Smooth muscle cell of the umbilical artery (primary cell): ENCODE measurements around the gene MLKL. TPM values are rescaled to one million over a fixed set of nuclear protein-coding genes. Genes with fewer than 3 reads are reported as not detected.

ENCODE experiments used
- total RNA-seq: library from RNA; depleted of rRNA; stranded (reverse); fragments of >200 nt; gene quantifications from 2 replicates; pipeline ENCODE4 v1.2.3, GENCODE V29; 2014

The MLKL gene
- 8.3 and 16.7 TPM in 2 replicates for total RNA-seq

DNA sequence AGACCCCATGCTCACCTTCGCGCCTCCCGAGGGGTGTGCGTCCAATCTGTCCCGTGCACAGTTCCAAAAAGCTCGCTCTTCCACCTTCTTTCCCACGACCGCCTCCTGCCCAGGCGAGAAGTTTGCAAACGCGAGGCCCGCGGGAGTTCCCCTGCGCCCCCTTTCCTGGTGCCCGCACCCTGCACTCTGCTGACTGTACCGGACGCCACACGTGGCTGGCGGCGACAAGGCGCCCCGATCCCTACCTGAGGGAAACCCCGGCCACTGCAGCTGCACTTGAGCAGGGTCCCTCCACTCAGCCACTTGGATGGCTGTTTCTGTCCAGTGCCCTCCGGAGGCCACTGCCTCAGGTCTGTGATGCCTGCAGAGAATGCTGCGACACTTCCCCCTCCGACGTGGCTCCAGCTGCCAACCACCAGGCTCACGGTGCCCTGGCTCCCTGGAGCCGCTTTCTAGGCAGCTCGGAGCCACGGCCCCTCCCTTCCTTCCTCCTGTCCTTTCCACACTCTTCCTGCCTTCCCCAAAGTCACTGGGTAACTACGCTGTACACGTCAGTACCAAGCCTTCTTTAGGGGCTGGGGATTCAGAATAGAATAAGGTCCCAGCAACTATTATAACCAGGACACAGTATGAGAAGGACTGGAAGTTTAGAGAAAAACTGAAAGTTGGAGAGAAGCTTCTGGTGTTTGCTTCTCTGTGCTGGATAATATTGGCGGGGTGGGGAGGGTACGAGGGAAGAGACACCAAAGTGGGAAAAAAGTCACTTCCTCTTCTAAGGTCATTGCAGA lies at the start of gene MLKL:
Gene MLKL (minus strand): TSS at position 425 of the 788 bp plus-strand sequence. CDS start 5,105 bp downstream, outside the sequence.

DNA sequence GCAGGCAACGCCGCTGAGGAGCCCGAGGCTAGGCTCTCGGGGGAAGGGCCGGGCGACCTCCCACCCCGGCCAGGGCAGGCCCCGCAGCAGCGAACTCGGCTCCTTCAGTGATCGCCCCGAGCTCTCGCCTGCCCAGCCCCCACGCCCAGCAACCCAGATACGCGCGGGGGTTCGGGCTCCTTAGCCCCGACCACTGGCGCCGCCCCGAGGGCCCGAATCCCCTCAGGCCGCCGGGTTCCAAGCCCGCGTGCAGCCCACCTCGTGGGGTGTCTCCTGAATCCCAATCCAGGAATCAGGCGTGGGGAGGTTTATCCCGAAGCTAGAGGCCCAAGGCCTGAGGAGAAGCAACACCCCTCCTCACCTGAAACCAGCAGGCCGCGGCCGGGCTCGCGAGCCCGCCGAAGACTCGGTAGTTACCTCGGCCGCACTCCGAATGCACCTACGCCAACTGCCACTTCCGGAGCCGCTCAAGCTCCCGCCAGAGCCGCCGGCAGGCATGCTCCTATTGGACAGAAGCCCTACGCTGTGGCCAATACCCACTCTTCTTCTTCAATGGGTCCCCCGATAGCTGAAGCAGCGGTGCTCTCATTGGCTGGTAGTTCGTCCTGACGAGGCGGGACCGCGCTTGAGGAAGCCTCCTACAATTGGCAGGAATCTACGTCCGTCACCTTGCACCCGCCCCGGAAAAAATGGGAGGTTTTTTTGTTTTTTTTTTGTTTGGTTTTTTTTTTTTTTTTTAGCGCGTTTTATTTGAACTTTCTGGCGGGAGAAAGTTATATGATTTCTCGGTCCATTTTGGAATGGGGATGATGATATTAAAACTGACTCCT lies 34.0 kb downstream of the MLKL start, which contains the start of gene RFWD3:
Gene RFWD3 (minus strand): TSS at position 453 of the 830 bp plus-strand sequence. CDS start 5,428 bp downstream, outside the sequence.

Other genes with a start within 250 kb of the MLKL start
- gene GLG1, start 93.7 kb downstream of the MLKL start, total RNA-seq = 326 and 451 TPM in 2 replicates
- 10.4 and 26.9 TPM in 2 replicates for gene RFWD3, start 34.0 kb downstream of the MLKL start, total RNA-seq
- not detected in 2 replicates for gene FA2H, start 74.0 kb upstream of the MLKL start, total RNA-seq